HG03469 (cell line): Measurements from ENCODE around the gene MAP2K6.

Experiments used
- ATAC-seq: cut with Tn5 transposase; IDR thresholded peaks from one replicate; pipeline ENCODE4 v1.9.1; 2021; ENCODE audit warnings: mild to moderate bottlenecking, moderate library complexity, moderate number of reproducible peaks; ENCODE audit not compliant: unreplicated experiment

Gene MAP2K6

DNA sequence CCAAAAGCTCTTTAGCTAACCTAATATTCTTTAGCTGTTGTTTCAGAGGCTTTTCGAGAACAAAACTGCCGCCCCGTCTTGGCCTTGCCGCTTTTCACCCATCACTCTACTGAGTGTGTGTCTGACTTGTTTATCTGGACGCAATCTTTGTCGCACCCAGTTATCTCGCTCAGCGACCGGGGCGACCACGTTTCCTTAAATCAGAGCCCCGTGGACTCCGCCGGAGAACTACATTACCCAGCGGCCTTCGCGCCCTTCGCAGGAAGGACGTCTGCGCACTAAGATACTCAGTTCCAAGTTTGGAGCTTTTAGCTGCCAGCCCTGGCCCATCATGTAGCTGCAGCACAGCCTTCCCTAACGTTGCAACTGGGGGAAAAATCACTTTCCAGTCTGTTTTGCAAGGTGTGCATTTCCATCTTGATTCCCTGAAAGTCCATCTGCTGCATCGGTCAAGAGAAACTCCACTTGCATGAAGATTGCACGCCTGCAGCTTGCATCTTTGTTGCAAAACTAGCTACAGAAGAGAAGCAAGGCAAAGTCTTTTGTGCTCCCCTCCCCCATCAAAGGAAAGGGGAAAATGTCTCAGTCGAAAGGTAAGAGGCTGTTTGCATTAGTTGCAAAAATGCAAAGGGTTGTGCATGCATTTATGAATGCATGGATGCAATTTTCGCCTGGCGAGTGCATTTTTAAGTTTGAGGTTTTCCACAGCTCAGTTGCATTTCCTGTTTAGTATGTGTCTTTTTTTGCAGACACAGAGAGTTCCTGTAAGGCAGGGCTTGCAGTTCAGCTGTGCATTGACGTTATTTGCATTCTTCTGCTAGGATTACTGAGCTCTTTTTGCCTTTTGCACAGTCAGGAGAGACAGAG, at the start of gene MAP2K6:
Gene MAP2K6 (plus strand): TSS at position 290 of the 867 bp plus-strand sequence. CDS start 288 bp downstream, at position 578.
- peak; percentile 83 for ATAC-seq

DNA sequence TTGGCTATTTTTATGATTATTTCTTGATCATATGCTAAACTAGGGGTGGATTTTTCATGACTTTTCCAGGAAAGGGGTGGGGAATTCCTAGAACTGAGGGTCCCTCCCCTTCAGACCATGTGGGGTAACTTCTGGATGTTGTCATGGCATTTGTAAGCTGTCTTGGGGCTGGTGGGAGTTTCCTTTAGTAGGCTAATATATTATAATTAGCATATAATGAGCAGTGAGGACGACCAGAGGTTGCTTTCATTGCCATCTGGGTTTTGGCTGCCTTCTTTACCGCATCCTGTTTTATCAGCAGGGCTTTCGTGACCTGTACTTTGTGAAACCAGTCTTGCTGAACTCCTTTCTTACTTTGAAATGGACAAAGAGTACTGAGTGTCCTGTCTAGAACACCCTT, 47.2 kb upstream of the MAP2K6 start:
- ATAC-seq: peak; percentile 89

DNA sequence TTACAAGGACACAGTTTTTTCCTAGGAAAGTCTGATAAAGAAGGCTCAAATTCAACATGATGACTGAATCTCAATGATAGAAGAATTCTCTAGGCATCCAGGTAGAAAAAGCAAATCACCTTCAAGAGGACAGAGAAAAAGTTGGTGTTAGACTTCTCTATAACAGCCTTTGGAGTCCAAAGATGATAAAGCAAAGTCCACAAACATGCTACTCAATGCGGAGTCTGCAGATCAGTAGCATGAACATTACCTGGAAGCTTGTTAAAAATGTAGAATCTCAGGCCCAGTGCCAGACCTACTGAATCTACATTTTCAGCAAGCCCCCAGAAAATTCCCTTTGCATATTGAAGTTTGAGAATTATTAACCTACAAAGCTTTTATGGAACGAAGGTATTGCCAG, 41.4 kb upstream of the MAP2K6 start:
- ATAC-seq: no peak

DNA sequence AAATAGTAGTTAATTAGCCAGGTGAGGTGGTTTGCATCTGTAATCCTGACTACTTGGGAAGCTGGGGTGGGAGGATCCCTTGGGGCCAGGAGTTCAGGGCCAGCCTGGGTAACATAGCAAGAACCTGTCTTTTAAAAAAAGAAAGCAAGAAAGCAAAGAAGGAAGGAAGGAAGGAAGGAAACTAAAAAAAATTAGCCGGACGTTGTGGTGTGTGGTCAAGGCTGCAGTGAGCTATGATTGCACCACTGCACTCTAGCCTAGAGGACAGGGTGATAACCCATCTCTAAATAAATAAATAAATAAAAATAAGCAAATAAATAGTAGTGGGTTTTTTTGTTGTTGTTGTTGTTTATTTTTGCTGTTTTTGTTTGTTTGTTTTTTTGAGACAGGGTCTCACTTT, 39.3 kb upstream of the MAP2K6 start:
- ATAC-seq: no peak

DNA sequence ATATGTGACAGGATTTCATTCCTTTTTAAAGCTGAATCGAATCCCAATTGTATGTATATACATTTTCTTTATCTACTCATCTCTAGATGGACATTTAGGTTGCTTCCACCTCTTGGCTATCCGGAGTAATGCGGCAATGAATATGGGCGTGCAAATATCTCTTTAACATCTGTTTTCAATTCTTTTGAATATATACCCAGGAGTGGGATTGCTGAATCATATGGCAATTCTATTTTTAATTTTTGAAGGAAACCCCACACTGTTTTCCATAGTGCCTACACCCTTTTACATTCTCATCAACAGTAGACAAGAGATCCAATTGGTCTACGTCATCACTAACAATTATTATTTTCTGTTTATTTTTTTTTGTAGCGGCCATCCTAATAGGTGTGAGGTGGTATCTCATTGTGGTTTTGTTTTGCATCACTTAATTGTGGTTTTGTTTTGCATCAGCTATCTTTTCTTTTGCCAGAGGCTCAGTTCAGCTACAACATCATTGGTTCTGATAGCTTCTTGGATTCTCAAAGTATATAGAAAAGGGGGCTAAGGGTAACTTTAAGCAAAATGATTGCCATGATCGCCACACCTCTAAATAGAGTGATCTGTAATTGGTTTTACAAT, 25.6 kb upstream of the MAP2K6 start:
- ATAC-seq: no peak

- no peak for ATAC-seq
Measured at GRCh38 chr17:69390795-69391501, 23.5 kb upstream of the MAP2K6 start.

GRCh38 chr17:69401251-69401650, 13.2 kb upstream of the MAP2K6 start:
- ATAC-seq: no peak

GRCh38 chr17:69402052-69402451, 12.4 kb upstream of the MAP2K6 start:
- ATAC-seq: no peak

GRCh38 chr17:69404399-69404798, 10.1 kb upstream of the MAP2K6 start:
- ATAC-seq: no peak

- no peak for ATAC-seq
Measured at GRCh38 chr17:69405096-69405495, 9.4 kb upstream of the MAP2K6 start.

DNA sequence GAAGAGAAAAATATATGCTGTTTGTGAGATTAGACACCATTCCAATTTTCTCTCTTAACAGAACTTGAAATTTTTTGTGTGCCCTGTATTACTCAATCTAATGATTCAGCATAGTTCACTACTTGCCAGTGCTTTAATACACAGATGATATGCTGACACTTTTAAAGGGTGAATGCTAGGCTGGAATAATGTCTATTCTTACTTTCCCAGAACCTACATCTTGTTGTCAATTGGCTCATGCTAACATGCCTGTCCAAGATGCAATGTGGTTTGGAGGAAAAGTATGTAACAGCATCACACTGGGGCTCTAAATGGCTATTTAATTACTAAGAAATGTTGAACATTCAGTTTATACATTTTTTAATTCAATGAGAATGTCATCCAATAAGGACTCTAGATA, 7.6 kb upstream of the MAP2K6 start:
- ATAC-seq: no peak

- no peak for ATAC-seq
Measured at GRCh38 chr17:69407759-69408158, 6.7 kb upstream of the MAP2K6 start.

DNA sequence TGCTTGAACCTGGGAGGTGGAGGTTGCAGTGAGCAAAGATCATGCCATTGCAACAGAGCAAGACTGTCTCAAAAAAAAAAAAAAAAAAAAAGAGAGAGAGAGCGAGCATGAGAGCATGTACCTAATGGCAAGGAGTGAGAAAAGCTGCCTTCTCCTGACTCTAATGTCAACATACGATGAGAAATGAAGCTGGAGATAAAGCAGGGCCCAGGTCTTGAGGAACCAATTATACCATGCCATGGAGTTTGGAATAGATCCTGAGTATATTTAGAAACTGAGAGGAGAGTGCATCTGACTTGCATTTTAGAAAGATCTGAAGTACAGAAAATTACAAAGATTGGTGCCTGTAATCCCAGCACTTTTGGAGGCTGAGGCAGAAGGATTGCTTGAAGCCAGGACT, 3.8 kb upstream of the MAP2K6 start:
- ATAC-seq: no peak

DNA sequence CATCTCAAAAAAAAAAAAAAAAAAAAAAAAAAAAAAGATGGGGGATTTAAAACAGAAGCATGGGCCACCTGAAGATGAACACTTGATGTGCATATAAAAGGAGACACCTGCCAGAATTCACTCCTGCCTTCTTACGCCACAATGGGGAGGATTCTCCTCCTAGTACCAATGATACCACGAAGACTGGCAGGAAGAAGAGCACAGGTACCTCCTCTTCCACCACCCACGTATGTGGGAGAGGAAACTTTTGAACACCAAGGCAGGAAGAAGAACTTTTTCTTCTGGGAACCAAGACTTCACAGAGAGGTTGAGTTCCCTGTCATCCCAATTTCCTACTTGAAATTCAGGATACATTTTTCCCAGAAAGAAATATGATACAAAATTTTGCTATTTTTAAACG, 2.7 kb upstream of the MAP2K6 start:
- no peak for ATAC-seq

GRCh38 chr17:69412251-69412671, 2.2 kb upstream of the MAP2K6 start:
- no peak for ATAC-seq

GRCh38 chr17:69415431-69415830, 934 bp downstream of the MAP2K6 start:
- ATAC-seq: no peak

GRCh38 chr17:69417545-69418483, 3.3 kb downstream of the MAP2K6 start:
- no peak for ATAC-seq

GRCh38 chr17:69418535-69418934, 4.0 kb downstream of the MAP2K6 start:
- ATAC-seq: no peak

GRCh38 chr17:69423450-69423849, 9.0 kb downstream of the MAP2K6 start:
- ATAC-seq: no peak

DNA sequence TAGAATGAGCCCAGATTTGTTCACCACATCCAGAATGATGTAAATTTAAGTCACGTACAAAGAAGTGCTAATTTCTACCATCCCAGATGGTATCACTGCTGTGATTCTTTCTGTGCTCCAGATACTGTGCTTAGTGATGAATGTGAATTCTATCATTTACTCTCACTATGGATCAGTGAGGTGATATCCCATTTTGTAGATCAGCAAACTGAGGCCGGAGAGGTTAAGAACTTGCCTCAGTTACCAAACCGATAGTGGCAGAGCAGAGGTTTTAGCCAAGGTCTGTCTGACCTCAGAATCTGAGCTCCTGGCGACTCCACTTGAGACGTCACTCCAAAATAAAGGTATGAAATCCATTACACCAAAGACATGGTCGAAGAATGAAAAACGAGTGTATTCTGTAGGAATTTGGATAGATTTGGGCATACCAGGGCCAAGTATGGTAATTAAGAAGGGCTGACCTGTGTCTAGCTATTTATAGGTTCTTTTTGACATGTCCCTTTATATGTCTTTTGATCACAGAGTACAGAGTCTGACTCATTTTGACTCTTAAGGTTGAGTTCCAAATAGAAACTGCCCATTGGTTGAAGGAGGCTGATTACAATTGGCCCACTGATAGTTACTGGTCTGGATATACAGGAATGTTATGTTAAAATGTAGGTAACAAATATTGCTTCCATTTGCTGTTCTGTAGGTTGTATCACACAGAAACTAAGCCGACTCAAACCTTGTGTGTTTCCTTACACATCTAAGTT, 10.0 kb downstream of the MAP2K6 start:
- no peak for ATAC-seq
